ENCODE results near the gene DDX6.
"Not testable (repeated sequence)": the region's sequence is repeated elsewhere in the genome, so short reads cannot be mapped to it uniquely, and the experiment has no call there.

Gene DDX6

GRCh38 chr11:118746988-118747585, 43.9 kb downstream of the DDX6 start:
- TF ChIP-seq Cebpa-rat (IDR thresholded peaks at IDR 0.05) = no peak
- H3K36me3 ChIP-seq = peaks cover 33% of the 10 kb centered on the region
- H4K20me1 ChIP-seq = peaks cover 45% of the 10 kb centered on the region
- H3K9ac ChIP-seq = no peak overlapping the region
- H3K4me1 ChIP-seq = no peaks in the 10 kb centered on the region
- no peaks in the 10 kb centered on the region for H3K9me3 ChIP-seq
- H3K27me3 ChIP-seq = no peaks in the 10 kb centered on the region
- H3K4me3 ChIP-seq = no peak overlapping the region
- no peak overlapping the region for H3K4me2 ChIP-seq
- no peak overlapping the region for H3K27ac ChIP-seq

GRCh38 chr11:118744046-118744445, 46.9 kb downstream of the DDX6 start:
- peaks cover 4% of the 10 kb centered on the region; the same call in 1 of the 2 replicates for H3K36me3 ChIP-seq

GRCh38 chr11:118742304-118742703, 48.7 kb downstream of the DDX6 start:
- Histone ChIP-seq H3K27me3 (no peaks in the 10 kb centered on the region), H3K36me3 (no peaks in the 10 kb centered on the region), H4K20me1 (peaks cover 6% of the 10 kb centered on the region), H3K9me3 (no peaks in the 10 kb centered on the region), H3K4me3 (no peak overlapping the region), H3K4me2 (no peak overlapping the region), H3K4me1 (peaks cover 7% of the 10 kb centered on the region; the same call in 1 of the 2 replicates), H3K27ac (no peak overlapping the region), H3K9ac (no peak overlapping the region)
- TF ChIP-seq Cebpa-rat (IDR thresholded peaks at IDR 0.05) = no peak

More at GRCh38 chr11:118744046-118744445, 46.9 kb downstream of the DDX6 start:
- no peaks in the 10 kb centered on the region for H3K9me3 ChIP-seq
- H3K27ac ChIP-seq = no peak overlapping the region
- H3K4me2 ChIP-seq = no peak overlapping the region
- H4K20me1 ChIP-seq = peaks cover 21% of the 10 kb centered on the region
- no peak overlapping the region for H3K4me3 ChIP-seq
- no peak overlapping the region for H3K9ac ChIP-seq
- H3K4me1 ChIP-seq = peaks cover 7% of the 10 kb centered on the region; the same call in 1 of the 2 replicates
- no peak for TF ChIP-seq Cebpa-rat (IDR thresholded peaks at IDR 0.05)
- no peaks in the 10 kb centered on the region for H3K27me3 ChIP-seq

GRCh38 chr11:118740892-118741291, 50.1 kb downstream of the DDX6 start:
- H3K27me3 ChIP-seq = no peaks in the 10 kb centered on the region
- no peak overlapping the region for H3K27ac ChIP-seq
- no peaks in the 10 kb centered on the region for H4K20me1 ChIP-seq
- no peaks in the 10 kb centered on the region for H3K9me3 ChIP-seq
- no peak for TF ChIP-seq Cebpa-rat (IDR thresholded peaks at IDR 0.05)
- H3K4me3 ChIP-seq = no peak overlapping the region
- peak overlapping the region; percentile 13; the same call in 1 of the 2 replicates for H3K4me2 ChIP-seq
- H3K4me1 ChIP-seq = peaks cover 7% of the 10 kb centered on the region; the same call in 1 of the 2 replicates
- H3K36me3 ChIP-seq = no peaks in the 10 kb centered on the region
- H3K9ac ChIP-seq = no peak overlapping the region

- H3K9ac ChIP-seq = no peak overlapping the region
- H4K20me1 ChIP-seq = no peaks in the 10 kb centered on the region
- H3K4me2 ChIP-seq = no peak overlapping the region
- peaks cover 20% of the 10 kb centered on the region; the same call in 1 of the 2 replicates for H3K9me3 ChIP-seq
- H3K4me3 ChIP-seq = no peak overlapping the region
- no peaks in the 10 kb centered on the region for H3K27me3 ChIP-seq
- TF ChIP-seq Cebpa-rat (IDR thresholded peaks at IDR 0.05) = no peak
- no peak overlapping the region for H3K27ac ChIP-seq
- H3K4me1 ChIP-seq = 0 out of 2 replicates have a peak, but pooled peaks cover 7% of the 10 kb centered on the region
- H3K36me3 ChIP-seq = no peaks in the 10 kb centered on the region
These were observed 55.8 kb downstream of the DDX6 start for GRCh38 chr11:118735203-118735602.

GRCh38 chr11:118734031-118734430, 56.9 kb downstream of the DDX6 start:
- Histone ChIP-seq H3K27ac (no peak overlapping the region), H3K36me3 (no peaks in the 10 kb centered on the region), H4K20me1 (no peaks in the 10 kb centered on the region), H3K27me3 (no peaks in the 10 kb centered on the region), H3K9ac (no peak overlapping the region), H3K4me3 (no peak overlapping the region), H3K9me3 (peaks cover 20% of the 10 kb centered on the region; the same call in 1 of the 2 replicates), H3K4me2 (no peak overlapping the region), H3K4me1 (0 out of 2 replicates have a peak, but pooled peaks cover 7% of the 10 kb centered on the region)
- TF ChIP-seq Cebpa-rat (IDR thresholded peaks at IDR 0.05) = no peak

- H3K36me3 ChIP-seq, H4K20me1 ChIP-seq, H3K4me3 ChIP-seq, H3K4me2 ChIP-seq, H3K27me3 ChIP-seq, H3K9ac ChIP-seq, H3K4me1 ChIP-seq, H3K27ac ChIP-seq: not testable (repeated sequence)
- peaks cover 20% of the 10 kb centered on the region; the same call in 1 of the 2 replicates for H3K9me3 ChIP-seq
These were observed 61.2 kb downstream of the DDX6 start for GRCh38 chr11:118729753-118730152.

GRCh38 chr11:118728112-118728511, 62.9 kb downstream of the DDX6 start:
- not testable (repeated sequence) for H3K27me3 ChIP-seq, H3K4me3 ChIP-seq, H3K4me2 ChIP-seq, H3K4me1 ChIP-seq, H3K36me3 ChIP-seq, H3K27ac ChIP-seq, H4K20me1 ChIP-seq, H3K9ac ChIP-seq
- H3K9me3 ChIP-seq = peaks cover 20% of the 10 kb centered on the region; the same call in 1 of the 2 replicates

GRCh38 chr11:118727721-118728066, 63.3 kb downstream of the DDX6 start:
- H3K9ac ChIP-seq, H3K27ac ChIP-seq, H3K27me3 ChIP-seq, H3K4me2 ChIP-seq, H3K36me3 ChIP-seq, H3K4me3 ChIP-seq, H4K20me1 ChIP-seq, H3K4me1 ChIP-seq: not testable (repeated sequence)
- H3K9me3 ChIP-seq = peaks cover 20% of the 10 kb centered on the region; the same call in 1 of the 2 replicates

GRCh38 chr11:118727001-118727720, 63.8 kb downstream of the DDX6 start:
- not testable (repeated sequence) for H3K4me3 ChIP-seq, H3K36me3 ChIP-seq, H4K20me1 ChIP-seq, H3K27me3 ChIP-seq, H3K27ac ChIP-seq, H3K4me2 ChIP-seq, H3K4me1 ChIP-seq, H3K9ac ChIP-seq
- peaks cover 16% of the 10 kb centered on the region; the same call in 1 of the 2 replicates for H3K9me3 ChIP-seq

- H3K36me3 ChIP-seq, H3K4me3 ChIP-seq, H3K27me3 ChIP-seq, H4K20me1 ChIP-seq, H3K27ac ChIP-seq, H3K4me2 ChIP-seq, H3K9ac ChIP-seq, H3K4me1 ChIP-seq, H3K9me3 ChIP-seq: not testable (repeated sequence)
These were observed 69.4 kb downstream of the DDX6 start for GRCh38 chr11:118721478-118722015.

- not testable (repeated sequence) for H3K36me3 ChIP-seq, H3K4me1 ChIP-seq, H3K9ac ChIP-seq, H3K4me2 ChIP-seq, H3K9me3 ChIP-seq, H3K27ac ChIP-seq, H3K27me3 ChIP-seq, H3K4me3 ChIP-seq, H4K20me1 ChIP-seq
These were observed 70.2 kb downstream of the DDX6 start for GRCh38 chr11:118720740-118721139.

- H3K36me3 ChIP-seq, H3K4me3 ChIP-seq, H3K27me3 ChIP-seq, H3K9ac ChIP-seq, H4K20me1 ChIP-seq, H3K4me2 ChIP-seq, H3K27ac ChIP-seq, H3K9me3 ChIP-seq: not testable (repeated sequence)
- peaks cover 14% of the 10 kb centered on the region for H3K4me1 ChIP-seq
These were observed 70.9 kb downstream of the DDX6 start for GRCh38 chr11:118720078-118720477.

GRCh38 chr11:118718562-118718961, 72.4 kb downstream of the DDX6 start:
- H3K4me1 ChIP-seq = peaks cover 17% of the 10 kb centered on the region
- H3K4me3 ChIP-seq, H3K36me3 ChIP-seq, H3K27me3 ChIP-seq, H3K4me2 ChIP-seq, H4K20me1 ChIP-seq, H3K27ac ChIP-seq, H3K9me3 ChIP-seq, H3K9ac ChIP-seq: not testable (repeated sequence)

Data from BLaER1 (cell line).